ENCODE data around the gene NCAM1. TPM values are rescaled to one million over a fixed set of nuclear protein-coding genes. Genes with fewer than 3 reads are reported as not detected.

The NCAM1 gene
- total RNA-seq, 1 experiment from 2014 or later, result 0.95 TPM

GRCh38 chr11:113260096-113260425, 298.8 kb downstream of the NCAM1 start:
- Mint-ChIP-seq H3K36me3 (ENCODE audit: insufficient read depth, unreplicated experiment) (no peaks in the 10 kb centered on the region), H3K9me3 (ENCODE audit: unreplicated experiment) (no peaks in the 10 kb centered on the region), H3K27me3 (ENCODE audit: insufficient read depth, unreplicated experiment) (peaks cover 14% of the 10 kb centered on the region), H3K4me1 (ENCODE audit: low read depth, unreplicated experiment) (no peaks in the 10 kb centered on the region), H3K4me3 (ENCODE audit: unreplicated experiment) (no peak overlapping the region), H3K27ac (ENCODE audit: unreplicated experiment) (no peak overlapping the region)
- no TSS peak for BruUV-seq (replicated peaks)
- Histone ChIP-seq H3K9me3 (no peaks in the 10 kb centered on the region), H3K4me3 (ENCODE audit: low read depth, low read length) (no peak overlapping the region), H3K27me3 (replicated peaks; ENCODE audit: control insufficient read depth, insufficient read depth, low read length) (no peaks in the 10 kb centered on the region; the same call in 1 of the 2 replicates), H3K36me3 (ENCODE audit: control insufficient read depth, insufficient read depth, low read length) (no peaks in the 10 kb centered on the region), H3K4me1 (no peaks in the 10 kb centered on the region)
- POLR2A ChIA-PET, result no interaction called here
- intact Hi-C loops (cut with micrococcal nuclease; ENCODE audit: unreplicated experiment), result no loop called here
- CTCF ChIA-PET, result interaction anchor here (1.4 kb wide), 1 partner anchor 30 kb away, joined by 3 read pairs; no protein-coding TSS in a partner anchor
- no peak for TF ChIP-seq CTCF (IDR thresholded peaks at IDR 0.05; ENCODE audit: insufficient read depth in 1 of 2, low read depth in 1 of 2, low read length in 1 of 2, severe bottlenecking in 1 of 2, unreplicated experiment in 1 of 2)
- no peak for DNase-seq

- no peak overlapping the region for H3K4me3 Mint-ChIP-seq (ENCODE audit: unreplicated experiment)
- H3K27me3 Mint-ChIP-seq (ENCODE audit: insufficient read depth, unreplicated experiment), result peaks cover 14% of the 10 kb centered on the region
- ChIA-PET CTCF (interaction anchor here (1.4 kb wide), 1 partner anchor 29 kb away, joined by 3 read pairs; no protein-coding TSS in a partner anchor), POLR2A (no interaction called here)
- no peaks in the 10 kb centered on the region for H3K9me3 ChIP-seq
- no peaks in the 10 kb centered on the region; the same call in 1 of the 2 replicates for H3K27me3 ChIP-seq (replicated peaks; ENCODE audit: control insufficient read depth, insufficient read depth, low read length)
- H3K4me1 Mint-ChIP-seq (ENCODE audit: low read depth, unreplicated experiment), result no peaks in the 10 kb centered on the region
- H3K4me3 ChIP-seq (ENCODE audit: low read depth, low read length), result no peak overlapping the region
- no peaks in the 10 kb centered on the region for H3K9me3 Mint-ChIP-seq (ENCODE audit: unreplicated experiment)
- BruUV-seq (replicated peaks), result no TSS peak
- no peaks in the 10 kb centered on the region for H3K4me1 ChIP-seq
- intact Hi-C loops (cut with micrococcal nuclease; ENCODE audit: unreplicated experiment), result no loop called here
- H3K36me3 Mint-ChIP-seq (ENCODE audit: insufficient read depth, unreplicated experiment), result no peaks in the 10 kb centered on the region
- H3K27ac Mint-ChIP-seq (ENCODE audit: unreplicated experiment), result no peak overlapping the region
- no peak for DNase-seq
- H3K36me3 ChIP-seq (ENCODE audit: control insufficient read depth, insufficient read depth, low read length), result no peaks in the 10 kb centered on the region
- no peak for TF ChIP-seq CTCF (IDR thresholded peaks at IDR 0.05; ENCODE audit: insufficient read depth in 1 of 2, low read depth in 1 of 2, low read length in 1 of 2, severe bottlenecking in 1 of 2, unreplicated experiment in 1 of 2)
Measured at GRCh38 chr11:113260541-113260940, 299.3 kb downstream of the NCAM1 start.

GRCh38 chr11:113261709-113262475, 300.7 kb downstream of the NCAM1 start:
- intact Hi-C loops (cut with micrococcal nuclease; ENCODE audit: unreplicated experiment), result no loop called here
- H3K4me1 Mint-ChIP-seq (ENCODE audit: low read depth, unreplicated experiment), result no peaks in the 10 kb centered on the region
- H3K4me3 Mint-ChIP-seq (ENCODE audit: unreplicated experiment), result no peak overlapping the region
- DNase-seq, result no peak
- Histone ChIP-seq H3K36me3 (ENCODE audit: control insufficient read depth, insufficient read depth, low read length) (no peaks in the 10 kb centered on the region), H3K4me3 (ENCODE audit: low read depth, low read length) (no peak overlapping the region), H3K4me1 (no peaks in the 10 kb centered on the region), H3K27me3 (replicated peaks; ENCODE audit: control insufficient read depth, insufficient read depth, low read length) (no peaks in the 10 kb centered on the region; the same call in 1 of the 2 replicates), H3K9me3 (no peaks in the 10 kb centered on the region)
- POLR2A ChIA-PET, result no interaction called here
- peaks cover 11% of the 10 kb centered on the region for H3K27me3 Mint-ChIP-seq (ENCODE audit: insufficient read depth, unreplicated experiment)
- H3K9me3 Mint-ChIP-seq (ENCODE audit: unreplicated experiment), result no peaks in the 10 kb centered on the region
- no peak overlapping the region for H3K27ac Mint-ChIP-seq (ENCODE audit: unreplicated experiment)
- TF ChIP-seq CTCF (IDR thresholded peaks at IDR 0.05; ENCODE audit: insufficient read depth in 1 of 2, low read depth in 1 of 2, low read length in 1 of 2, severe bottlenecking in 1 of 2, unreplicated experiment in 1 of 2), result no peak
- CTCF ChIA-PET, result no interaction called here
- BruUV-seq (replicated peaks), result no TSS peak
- H3K36me3 Mint-ChIP-seq (ENCODE audit: insufficient read depth, unreplicated experiment), result no peaks in the 10 kb centered on the region
